A549 (cell line): Measurements from ENCODE around the gene FBXO5. TPM values are rescaled to one million over a fixed set of nuclear protein-coding genes. Genes with fewer than 3 reads are reported as not detected.
A peak's percentile ranks its signal among the peaks of the same experiment; 100 is the strongest.
"Not testable (repeated sequence)": the region's sequence is repeated elsewhere in the genome, so short reads cannot be mapped to it uniquely, and the experiment has no call there.

ENCODE experiments used
- ATAC-seq, 2 experiments: fragments of 200-7000 bp in 1 of 2; fragments of >200 bp in 1 of 2; cut with Nextera tagmentation in 1 of 2; cut with Tn5 transposase in 1 of 2; 3 replicates each; pipeline versions ENCODE4 v1.8.0 to v1.9.1; 2018 to 2020; ENCODE audit warnings: mild to moderate bottlenecking in 1 of 2, moderate library complexity in 1 of 2
- CTCF ChIA-PET: fragments of 300-600 bp; sonication (Branson Sonifier 250); formaldehyde crosslinking; extraction: SDS; loops from one replicate; lab custom pipeline; 2021; ENCODE audit warnings: antibody characterized with exemption, inconsistent platforms; lab: Yijun Ruan, JAX
- POLR2A ChIA-PET: fragments of 350-600 bp; formaldehyde crosslinking; extraction: SDS; loops from one replicate; lab custom pipeline; 2021; ENCODE audit warnings: antibody characterized with exemption, inconsistent platforms; lab: Yijun Ruan, JAX
- DNase-seq, 2 experiments: peaks; one replicate each; pipeline versions ENCODE4 v3.0.0 to v3.0.0-alpha.2; 2011 to 2016; ENCODE audit warnings: low read depth in 1 of 2, low spot score in 1 of 2
- FAIRE-seq: peaks from 2 replicates; lab custom pipeline; 2011; peaks lifted over from hg19 to GRCh38; lab: Jason Lieb, UNC
- H3K27ac ChIP-seq, 2 experiments: fragments of >200 bp; sonication (Bioruptor Twin); formaldehyde crosslinking; 3 replicates each; pipeline ENCODE4 v1.5.1; 2016 to 2017
- H3K4me1 ChIP-seq: fragments of >200 bp; sonication (Bioruptor Twin); formaldehyde crosslinking; 3 replicates; pipeline ENCODE4 v1.6.1; 2016
- H3K4me2 ChIP-seq: fragments of >200 bp; sonication (Bioruptor Twin); formaldehyde crosslinking; 3 replicates; pipeline ENCODE4 v1.6.1; 2016
- H3K4me3 ChIP-seq: fragments of >200 bp; sonication (Bioruptor Twin); formaldehyde crosslinking; 3 replicates; pipeline ENCODE4 v1.5.1; 2016
- H3K9me3 ChIP-seq: fragments of >200 bp; sonication (Bioruptor Twin); formaldehyde crosslinking; 3 replicates; pipeline ENCODE4 v1.6.1; 2016
- ATOH8 ChIP-seq: fragments of 250-450 bp; sonication (Bioruptor Pico); IDR thresholded peaks from 2 replicates; pipeline ENCODE4 v1.5.0; 2020; ENCODE audit warnings: low read depth, mild to moderate bottlenecking, moderate library complexity
- BHLHE40 ChIP-seq: IDR thresholded peaks from 2 replicates; pipeline ENCODE4 v1.6.1; 2012; ENCODE audit warnings: low read depth, low read length, inconsistent platforms
- ESRRA ChIP-seq: fragments of 150-350 bp; IDR thresholded peaks from 2 replicates; pipeline ENCODE4 v1.6.1; 2014; ENCODE audit warnings: mild to moderate bottlenecking, low read length, borderline replicate concordance
- FOXS1 ChIP-seq: fragments of 250-450 bp; sonication (Bioruptor Pico); IDR thresholded peaks from 2 replicates; pipeline ENCODE4 v1.5.0; 2020; ENCODE audit warnings: mild to moderate bottlenecking, moderate library complexity
- HDAC2 ChIP-seq: fragments of 200-600 bp; sonication (generic); IDR thresholded peaks from 2 replicates; pipeline ENCODE4 v1.6.1; 2016
- HOXA7 ChIP-seq: fragments of 250-450 bp; sonication (Bioruptor Pico); IDR thresholded peaks from 2 replicates; pipeline ENCODE4 v1.5.0; 2020; ENCODE audit warnings: mild to moderate bottlenecking, moderate library complexity
- JUNB ChIP-seq: fragments of >200 bp; sonication (Bioruptor Twin); formaldehyde crosslinking; IDR thresholded peaks from 2 replicates; pipeline ENCODE4 v1.6.1; 2016
- MAFK ChIP-seq: fragments of 450-650 bp; IDR thresholded peaks from 2 replicates; pipeline ENCODE4 v1.6.1; 2014; ENCODE audit not compliant: partially characterized antibody
- MAX ChIP-seq: IDR thresholded peaks from 2 replicates; pipeline ENCODE4 v1.6.1; 2012
- NFE2L2 ChIP-seq: fragments of 150-350 bp; conservative IDR thresholded peaks from 2 replicates; pipeline ENCODE4 v1.6.1; 2014; ENCODE audit warnings: low read length
- NPAS2 ChIP-seq: fragments of 250-450 bp; sonication (Bioruptor Pico); IDR thresholded peaks from 2 replicates; pipeline ENCODE4 v1.8.0; 2022; ENCODE audit warnings: mild to moderate bottlenecking, moderate library complexity, borderline replicate concordance
- POLR2AphosphoS2 ChIP-seq: conservative IDR thresholded peaks from 2 replicates; pipeline ENCODE4 v1.6.1; 2012; ENCODE audit warnings: low read length, improper control_type of control experiment, inconsistent platforms
- RARB ChIP-seq: fragments of 250-450 bp; sonication (Bioruptor Pico); IDR thresholded peaks from 2 replicates; pipeline ENCODE4 v1.8.0; 2021; ENCODE audit warnings: mild to moderate bottlenecking, moderate library complexity
- SMC3 ChIP-seq: fragments of >200 bp; sonication (Bioruptor Twin); formaldehyde crosslinking; IDR thresholded peaks from 3 replicates; pipeline ENCODE4 v1.6.1; 2018; ENCODE audit warnings: inconsistent platforms
- TFCP2L1 ChIP-seq: fragments of 250-450 bp; sonication (Bioruptor Pico); IDR thresholded peaks from 2 replicates; pipeline ENCODE4 v1.5.0; 2021; ENCODE audit warnings: mild to moderate bottlenecking
- ZSCAN20 ChIP-seq: fragments of 250-450 bp; sonication (Bioruptor Pico); IDR thresholded peaks from 2 replicates; pipeline ENCODE4 v1.8.0; 2022; ENCODE audit warnings: mild to moderate bottlenecking, moderate library complexity
- WGBS: methylation state at CpG from one replicate; pipeline ENCODE4 v1.1.6; 2017; ENCODE audit errors: missing lambda C conversion rate; 5-methylcytosine and 5-hydroxymethylcytosine counted together
- polyA plus RNA-seq, 4 experiments: library from polyadenylated mRNA; depleted of rRNA in 3 of 4; stranded (reverse); fragments of >200 nt; fragmentation: RNase III in 1 of 4; extraction: RNeasy Plus Mini Kit Qiagen cat#74134 plus additional on column Dnase treatment in 1 of 4; gene quantifications; 2 replicates in 3 of 4; 3 replicates in 1 of 4; pipeline ENCODE4 v1.2.3, GENCODE V29; 2011 to 2017
- TF ChIP-seq, protein P1 (sequence below): fragments of 150-350 bp; IDR thresholded peaks from 2 replicates; pipeline ENCODE4 v1.6.1; 2014; ENCODE audit warnings: low read depth, mild to moderate bottlenecking, low read length
- TF ChIP-seq, protein P2 (sequence below): fragments of >200 bp; sonication (Bioruptor Twin); formaldehyde crosslinking; IDR thresholded peaks from 3 replicates; pipeline ENCODE4 v1.6.1; 2016

Gene FBXO5
- polyA plus RNA-seq, 2 of the 4 experiments (the other 2 are of a cell fraction), result 14.3 to 29.2 TPM

DNA sequence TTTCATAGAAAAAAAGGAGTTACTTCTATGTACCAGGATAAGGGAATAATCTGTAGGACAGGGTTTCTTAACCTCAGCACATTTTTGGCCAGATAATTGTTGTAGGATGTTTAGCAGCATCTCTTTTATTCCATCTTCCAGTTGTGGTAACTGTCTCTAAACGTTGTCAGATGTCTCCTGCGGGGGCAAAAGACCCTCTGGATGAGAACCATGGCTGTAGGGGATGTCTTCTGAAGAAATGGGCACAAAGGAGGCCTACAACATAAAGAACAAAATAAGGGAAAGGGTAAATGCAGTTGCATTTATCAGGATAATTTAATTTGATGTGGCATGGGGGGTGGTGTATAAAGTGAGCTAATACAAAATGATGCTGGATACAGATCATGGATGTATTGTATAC is 4.1 kb upstream of the FBXO5 start:
- DNase-seq (no peak), FAIRE-seq (no peak), ATAC-seq (no peak)
- H3K27ac ChIP-seq, result no peak overlapping the region
- no peak overlapping the region for H3K4me2 ChIP-seq
- peaks cover 9% of the 10 kb centered on the region; the same call in 2 of the 3 replicates for H3K4me1 ChIP-seq
- H3K9me3 ChIP-seq, result no peaks in the 10 kb centered on the region
- WGBS, result 89% methylated on average over 2 of the region's 2 CpGs
- H3K4me3 ChIP-seq, result no peak overlapping the region
- TF ChIP-seq HDAC2 (no peak), SMC3 (no peak), POLR2AphosphoS2 (no peak), BHLHE40 (no peak), RARB (no peak)
- POLR2A ChIA-PET, result no interaction called here
- CTCF ChIA-PET, result no interaction called here

- POLR2A ChIA-PET, DNase-seq, FAIRE-seq, H3K9me3 ChIP-seq, ATAC-seq: not testable (repeated sequence)
- Histone ChIP-seq H3K4me2 (peak overlapping the region; percentile 96), H3K27ac (peak overlapping the region in 1 of 2 experiments; percentile 96; a peak in 2 of 6 replicates), H3K4me1 (peaks cover 16% of the 10 kb centered on the region), H3K4me3 (peak overlapping the region; percentile 69; the same call in 1 of the 3 replicates)
- WGBS, result 88% methylated on average over 11 of the region's 11 CpGs
- CTCF ChIA-PET, result interaction anchor here (0.8 kb wide), 1 partner anchor 11 kb away, joined by 3 read pairs; no protein-coding TSS in a partner anchor
These were observed 2.5 kb upstream of the FBXO5 start for GRCh38 chr6:152985300-152985699.

GRCh38 chr6:152984513-152984872 is 1.7 kb upstream of the FBXO5 start:
- H3K4me1 ChIP-seq, result peaks cover 24% of the 10 kb centered on the region
- peak overlapping the region; percentile 91 to 96 for H3K27ac ChIP-seq
- no peaks in the 10 kb centered on the region for H3K9me3 ChIP-seq
- H3K4me2 ChIP-seq, result peak overlapping the region; percentile 96
- TF ChIP-seq ATOH8 (no peak), NFE2L2 (no peak), BHLHE40 (no peak), MAFK (no peak), MAX (no peak), NPAS2 (CRISPR knock-in tag) (no peak), ZSCAN20 (no peak), HOXA7 (CRISPR knock-in tag) (no peak), TFCP2L1 (CRISPR knock-in tag) (no peak), RARB (no peak), JUNB (no peak; the same call in 1 of the 2 replicates), FOXS1 (CRISPR knock-in tag) (no peak), ESRRA (no peak)
- TF ChIP-seq, protein P1, sequence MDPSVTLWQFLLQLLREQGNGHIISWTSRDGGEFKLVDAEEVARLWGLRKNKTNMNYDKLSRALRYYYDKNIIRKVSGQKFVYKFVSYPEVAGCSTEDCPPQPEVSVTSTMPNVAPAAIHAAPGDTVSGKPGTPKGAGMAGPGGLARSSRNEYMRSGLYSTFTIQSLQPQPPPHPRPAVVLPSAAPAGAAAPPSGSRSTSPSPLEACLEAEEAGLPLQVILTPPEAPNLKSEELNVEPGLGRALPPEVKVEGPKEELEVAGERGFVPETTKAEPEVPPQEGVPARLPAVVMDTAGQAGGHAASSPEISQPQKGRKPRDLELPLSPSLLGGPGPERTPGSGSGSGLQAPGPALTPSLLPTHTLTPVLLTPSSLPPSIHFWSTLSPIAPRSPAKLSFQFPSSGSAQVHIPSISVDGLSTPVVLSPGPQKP, result no peak
- TF ChIP-seq, protein P2, sequence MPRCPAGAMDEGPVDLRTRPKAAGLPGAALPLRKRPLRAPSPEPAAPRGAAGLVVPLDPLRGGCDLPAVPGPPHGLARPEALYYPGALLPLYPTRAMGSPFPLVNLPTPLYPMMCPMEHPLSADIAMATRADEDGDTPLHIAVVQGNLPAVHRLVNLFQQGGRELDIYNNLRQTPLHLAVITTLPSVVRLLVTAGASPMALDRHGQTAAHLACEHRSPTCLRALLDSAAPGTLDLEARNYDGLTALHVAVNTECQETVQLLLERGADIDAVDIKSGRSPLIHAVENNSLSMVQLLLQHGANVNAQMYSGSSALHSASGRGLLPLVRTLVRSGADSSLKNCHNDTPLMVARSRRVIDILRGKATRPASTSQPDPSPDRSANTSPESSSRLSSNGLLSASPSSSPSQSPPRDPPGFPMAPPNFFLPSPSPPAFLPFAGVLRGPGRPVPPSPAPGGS, result no peak
- FAIRE-seq (no peak), DNase-seq (no peak), ATAC-seq (no peak)
- 3% methylated on average over 7 of the region's 7 CpGs for WGBS
- POLR2A ChIA-PET, result interaction anchor here (1.9 kb wide), 1 partner anchor 16 kb away, joined by 10 read pairs; no protein-coding TSS in a partner anchor
- H3K4me3 ChIP-seq, result peak overlapping the region; percentile 69
- CTCF ChIA-PET, result no interaction called here
